Hindlimb muscle (tissue), 1 donor: ENCODE measurements around the gene LSM2. TPM values are rescaled to one million over a fixed set of nuclear protein-coding genes. Genes with fewer than 3 reads are reported as not detected.
A peak's percentile ranks its signal among the peaks of the same experiment; 100 is the strongest.

ENCODE experiments used
- DNase-seq: peaks from one replicate; pipeline ENCODE4 v3.0.0-alpha.2; 2013
- polyA plus RNA-seq: library from polyadenylated mRNA; unstranded; fragments of 120-200 nt; gene quantifications from one replicate; pipeline ENCODE4 v1.2.1, GENCODE V29; 2013; ENCODE audit not compliant: insufficient read length

The LSM2 gene
- polyA plus RNA-seq, 1 donor, result 51.7 TPM

DNA sequence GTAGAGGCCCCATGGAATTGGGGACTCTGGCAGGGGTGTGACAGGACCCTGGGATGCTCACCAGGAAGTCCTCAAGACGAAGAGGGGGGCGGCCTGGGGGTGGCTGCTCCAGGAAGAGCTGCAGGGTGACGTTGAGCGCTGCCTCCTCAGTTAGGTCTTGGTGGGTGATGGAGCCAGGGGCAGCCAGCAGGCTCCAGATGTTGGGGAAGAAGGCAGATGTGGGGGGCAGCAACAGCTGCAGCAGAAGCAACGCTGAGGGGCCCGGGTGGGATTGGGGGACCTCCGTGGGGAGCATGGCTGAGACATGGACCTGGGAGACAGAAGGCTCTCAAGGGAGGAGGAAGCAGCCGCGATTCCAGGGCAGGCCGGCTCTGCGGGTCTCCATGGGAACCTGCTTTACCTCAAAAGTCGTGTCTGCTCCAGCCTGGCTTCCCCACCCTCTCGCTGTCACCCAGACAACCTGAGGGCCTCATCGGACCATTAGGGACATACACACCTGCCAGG lies 30.2 kb downstream of the LSM2 start:
- no peak for DNase-seq

DNA sequence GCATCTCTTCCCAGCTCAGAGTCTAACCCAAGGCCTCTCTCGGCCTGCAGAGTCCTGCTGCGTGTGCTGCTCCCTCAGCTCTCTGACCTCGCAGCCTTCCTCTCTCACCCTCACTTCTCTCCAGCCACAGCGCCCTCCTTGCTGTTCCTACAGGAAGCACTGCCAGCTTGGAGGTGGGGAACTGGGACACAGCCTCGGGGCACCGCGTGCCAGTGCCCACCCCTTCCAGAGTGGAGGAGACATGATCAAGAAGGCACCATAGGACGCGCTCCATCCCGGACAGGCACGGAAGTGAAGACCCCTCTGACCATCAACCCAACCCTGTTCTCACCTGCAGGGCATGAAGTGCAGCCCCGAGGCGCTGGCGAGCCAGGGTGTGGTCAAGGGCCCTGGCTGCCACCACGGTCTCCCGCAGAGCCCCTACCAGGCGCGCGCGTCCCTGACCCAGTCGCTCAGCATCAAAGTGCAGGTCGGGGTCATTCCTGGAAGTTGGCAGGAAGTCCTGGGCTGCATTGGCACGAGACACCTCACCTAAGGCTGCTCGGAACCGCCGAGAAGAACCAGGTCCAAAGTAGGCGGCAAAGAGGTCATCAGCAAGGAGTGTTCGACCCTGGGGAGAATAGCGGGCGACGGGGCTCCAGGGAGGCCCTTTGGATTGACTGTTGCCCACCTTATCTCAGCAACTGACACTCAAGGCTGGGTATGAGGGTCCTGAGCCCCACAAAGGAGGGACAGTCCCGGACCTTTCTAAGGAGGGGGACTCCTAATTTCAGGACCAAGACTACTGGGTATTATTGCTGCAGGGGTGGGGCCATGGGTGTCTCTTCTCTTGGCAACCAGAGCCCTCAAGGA lies 30.9 kb downstream of the LSM2 start:
- no peak for DNase-seq

GRCh38 chr6:31775184-31775583 lies 31.6 kb downstream of the LSM2 start:
- DNase-seq, result no peak

GRCh38 chr6:31771992-31772358 lies 34.8 kb downstream of the LSM2 start:
- no peak for DNase-seq

DNA sequence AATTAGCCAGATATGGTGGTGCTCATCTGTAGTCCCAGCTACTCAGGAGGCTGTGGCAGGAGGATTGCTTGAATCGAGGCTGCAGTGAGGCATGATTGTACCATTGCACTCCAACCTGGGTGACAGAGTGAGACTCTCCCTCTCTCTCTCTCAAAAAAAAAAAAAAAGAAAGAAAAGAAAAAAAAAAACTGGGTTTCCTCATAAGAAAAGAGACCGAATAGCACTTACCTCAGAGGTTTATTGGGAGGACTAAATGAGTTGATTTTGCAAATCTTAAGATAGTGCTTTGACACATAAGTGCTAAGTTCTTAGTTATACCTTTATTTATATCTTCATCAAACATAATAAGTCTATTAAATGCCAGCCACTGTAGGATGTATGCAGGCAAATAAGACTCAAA lies 35.9 kb downstream of the LSM2 start:
- no peak for DNase-seq

- DNase-seq, result no peak
These were observed 36.9 kb downstream of the LSM2 start for GRCh38 chr6:31769684-31770371.

DNA sequence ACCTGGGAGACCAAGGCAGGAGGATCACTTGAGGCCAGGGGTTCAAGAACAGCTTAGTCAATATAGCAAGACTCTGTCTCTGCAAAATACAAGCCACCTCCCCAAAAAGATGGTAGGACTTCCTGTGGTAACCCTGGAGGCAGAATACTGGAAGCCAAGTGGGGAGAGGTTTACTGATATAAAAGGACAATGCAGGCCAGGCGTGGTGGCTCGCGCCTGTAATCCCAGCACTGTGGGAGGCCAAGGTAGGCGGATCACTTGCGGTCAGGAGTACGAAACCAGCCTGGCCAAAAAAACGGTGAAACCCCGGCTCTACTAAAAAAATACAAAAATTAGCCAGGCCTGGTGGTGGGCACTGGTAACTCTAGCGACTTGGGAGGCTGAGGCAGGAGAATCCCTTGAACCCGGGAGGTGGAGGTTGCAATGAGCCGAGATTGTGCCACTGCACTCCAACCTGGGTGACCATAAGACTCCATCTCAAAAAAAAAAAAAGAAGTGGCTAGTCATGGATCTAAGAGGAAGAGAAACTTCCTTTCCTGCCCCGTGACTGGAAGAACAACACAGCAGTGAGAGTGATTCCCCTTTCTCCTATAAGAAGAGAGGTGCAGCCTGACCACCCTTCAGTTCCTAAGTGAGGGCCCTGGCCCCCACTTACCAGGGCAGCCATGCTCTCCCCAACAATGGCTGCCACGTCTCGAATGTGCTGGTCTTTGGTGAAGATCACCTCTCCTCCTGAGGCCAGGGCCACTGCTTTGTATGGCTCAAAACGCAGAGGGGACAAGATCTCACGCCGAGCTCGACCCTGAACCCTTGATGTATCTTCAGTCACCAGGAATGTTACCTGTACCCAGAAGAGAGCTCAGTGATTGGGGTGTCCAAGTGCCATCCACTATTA lies 38.2 kb downstream of the LSM2 start:
- DNase-seq, result no peak

DNA sequence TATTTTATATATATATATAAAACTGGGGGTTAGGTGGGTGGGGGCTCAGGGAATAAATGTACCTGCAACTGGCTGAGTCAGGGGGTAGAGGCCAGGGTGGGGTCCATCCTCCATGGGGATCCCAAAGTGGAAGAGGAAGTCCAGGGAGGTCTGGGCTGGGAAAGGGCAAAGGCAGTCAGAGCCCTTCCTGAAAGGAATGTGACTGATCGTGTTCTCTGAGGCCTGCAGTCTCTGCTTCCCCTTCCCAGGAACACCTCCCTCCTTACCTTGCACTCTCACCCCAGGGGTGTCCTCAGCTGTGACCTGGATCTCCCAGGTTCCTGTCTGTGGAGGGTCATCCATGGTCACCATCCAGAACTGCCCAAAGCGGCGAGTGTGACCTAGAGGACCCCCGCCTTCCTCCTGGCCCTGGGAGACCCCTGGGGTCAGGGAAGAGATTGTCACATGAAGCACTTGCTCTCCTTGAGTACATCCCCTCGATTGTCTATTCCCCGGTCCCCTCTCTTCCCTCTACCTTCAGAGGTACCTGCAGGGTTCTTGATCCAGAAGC lies 39.6 kb downstream of the LSM2 start:
- no peak for DNase-seq

GRCh38 chr6:31765910-31766794 lies 40.6 kb downstream of the LSM2 start:
- DNase-seq, result peak; percentile 31

DNA sequence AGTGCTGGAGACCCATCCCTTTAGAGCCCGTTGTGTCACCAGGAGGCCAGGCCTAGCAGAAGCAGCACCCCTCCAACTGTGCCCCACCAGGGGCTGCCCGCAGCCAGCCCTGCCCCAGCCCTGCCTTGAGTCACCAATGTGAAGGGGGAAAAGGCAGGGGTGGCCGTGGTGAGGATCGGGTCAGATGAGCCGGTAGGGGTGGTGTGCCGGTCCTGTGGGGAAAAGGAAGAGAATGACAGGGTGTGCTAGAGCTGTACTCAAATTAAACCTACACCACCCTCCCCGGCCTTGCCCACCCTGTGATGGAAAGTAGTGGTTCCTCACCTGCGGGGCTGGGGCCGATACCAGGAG lies 41.2 kb downstream of the LSM2 start:
- no peak for DNase-seq

- no peak for DNase-seq
These were observed 42.6 kb downstream of the LSM2 start for GRCh38 chr6:31764198-31764597.

DNA sequence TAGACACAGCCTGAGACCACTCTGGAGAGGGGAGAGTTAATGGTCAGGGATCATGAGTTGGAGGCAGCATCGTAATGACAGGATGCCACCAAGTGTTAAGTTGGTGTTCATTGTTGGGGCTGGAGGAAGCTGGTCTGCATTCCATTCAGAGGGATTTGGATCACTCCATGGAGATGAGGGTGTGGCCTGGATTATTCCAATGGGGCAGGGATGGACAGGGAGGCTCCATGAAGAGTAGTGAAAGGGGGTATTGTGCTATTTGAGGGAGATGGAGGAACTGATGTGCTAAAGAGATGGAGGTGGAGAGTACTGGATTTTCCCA lies 43.2 kb downstream of the LSM2 start:
- DNase-seq, result no peak

DNA sequence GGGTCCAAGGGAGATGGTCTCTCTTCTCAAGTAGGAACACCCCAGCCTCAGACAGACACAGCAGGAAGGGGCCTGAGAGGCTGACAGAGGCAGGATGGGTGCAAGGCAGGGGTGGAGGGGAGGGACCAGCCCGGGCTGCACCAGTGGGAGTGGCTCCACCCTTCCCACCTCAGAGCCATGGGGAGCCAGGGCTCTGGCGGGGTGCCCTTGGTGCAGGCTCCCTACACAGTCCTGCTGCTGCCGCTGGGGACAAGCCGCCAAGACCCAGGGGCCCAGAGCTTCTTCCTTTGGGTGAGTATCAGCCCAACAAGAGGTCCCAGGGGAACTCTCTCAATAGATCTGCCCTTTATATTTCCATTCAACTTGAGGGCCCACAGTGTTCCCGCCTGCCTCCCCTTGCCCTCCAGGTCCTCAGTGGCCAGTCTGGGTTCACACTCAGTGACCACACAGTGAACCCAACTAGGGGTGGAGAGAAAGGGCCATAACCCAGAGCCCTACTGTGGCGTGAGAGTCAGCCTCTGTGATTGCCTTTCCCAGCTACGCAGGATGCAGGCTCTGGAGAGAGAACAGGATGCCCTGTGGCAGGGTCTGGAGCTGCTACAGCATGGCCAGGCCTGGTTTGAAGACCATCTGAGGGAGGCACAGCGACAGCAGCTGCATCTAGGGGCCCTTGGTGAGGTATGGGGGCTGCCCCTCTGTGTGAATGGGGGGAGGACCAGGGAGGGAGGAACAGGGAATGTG lies 43.7 kb downstream of the LSM2 start:
- DNase-seq, result no peak

DNA sequence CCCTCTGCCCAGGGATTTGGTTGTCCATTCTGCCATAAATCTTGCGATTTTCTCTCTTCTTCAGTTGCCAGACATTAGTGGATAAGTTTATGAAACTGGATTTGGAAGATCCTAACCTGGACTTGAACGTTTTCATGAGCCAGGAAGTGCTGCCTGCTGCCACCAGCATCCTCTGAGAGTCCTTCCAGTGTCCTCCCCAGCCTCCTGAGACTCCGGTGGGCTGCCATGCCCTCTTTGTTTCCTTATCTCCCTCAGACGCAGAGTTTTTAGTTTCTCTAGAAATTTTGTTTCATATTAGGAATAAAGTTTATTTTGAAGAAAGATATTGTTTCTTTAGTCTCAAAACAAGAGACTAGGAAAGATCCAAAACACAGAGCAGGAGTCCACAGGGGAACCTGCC lies 44.4 kb downstream of the LSM2 start, which contains the start of gene SAPCD1:
Gene SAPCD1 (plus strand): TSS at position 301 of the 400 bp plus-strand sequence. CDS start 399 bp downstream, outside the sequence.
- DNase-seq, result no peak

- DNase-seq, result no peak
These were observed 45.4 kb downstream of the LSM2 start for GRCh38 chr6:31761343-31761742.

- no peak for DNase-seq
These were observed 46.0 kb downstream of the LSM2 start for GRCh38 chr6:31760790-31761189.

DNA sequence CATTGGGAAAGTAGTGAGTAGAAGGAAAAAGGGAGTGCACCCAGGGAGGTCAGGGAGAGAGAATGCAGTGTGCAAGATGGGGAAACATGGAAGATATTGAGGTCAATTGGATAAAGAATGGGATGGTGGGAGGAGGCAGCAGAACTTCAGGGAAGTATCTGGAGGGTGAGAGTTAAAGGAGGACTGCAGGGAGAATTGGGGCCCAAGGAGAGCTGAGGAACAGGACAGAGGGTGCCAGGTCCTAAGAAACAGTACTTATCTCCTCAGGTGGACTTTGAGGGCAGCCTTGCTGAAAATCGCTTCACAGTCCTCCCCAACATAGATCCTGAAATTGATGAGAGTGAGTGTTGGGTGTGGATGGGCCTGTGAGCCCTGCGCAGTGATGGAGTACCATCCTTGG lies 48.5 kb downstream of the LSM2 start:
- DNase-seq, result no peak

GRCh38 chr6:31752739-31753319 lies 53.9 kb downstream of the LSM2 start:
- DNase-seq, result no peak

DNA sequence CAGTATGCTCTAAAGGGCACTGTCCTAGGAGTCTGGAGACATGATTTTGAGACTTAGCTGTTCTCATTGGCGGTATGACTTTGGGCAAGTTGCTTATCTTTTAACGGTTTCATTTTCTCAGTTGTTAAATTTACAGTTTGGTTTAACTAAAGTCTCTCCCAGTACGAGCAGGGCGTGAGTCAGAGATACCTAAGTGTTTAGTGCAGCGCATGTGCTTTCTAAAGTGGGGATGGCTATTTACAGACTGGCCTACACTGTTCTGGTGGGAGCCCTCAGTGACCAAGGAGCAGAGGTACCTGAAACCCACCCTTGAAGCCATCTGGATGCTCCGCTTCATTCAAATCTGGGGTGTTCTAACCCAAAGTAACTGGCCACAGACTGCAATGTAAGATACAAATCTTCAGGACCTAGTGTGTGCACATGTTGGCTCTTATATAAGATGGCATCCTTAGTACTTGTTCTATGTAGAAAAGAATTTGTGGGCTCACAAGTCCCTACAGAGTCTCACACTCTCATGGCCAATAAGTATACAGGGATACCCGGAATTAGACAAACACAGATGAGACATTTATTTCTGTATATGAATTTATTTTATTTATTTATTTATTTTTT lies 56.2 kb downstream of the LSM2 start:
- DNase-seq, result no peak
